Stomach (tissue), 9 donors: ENCODE results near the gene ACACB. TPM values are rescaled to one million over a fixed set of nuclear protein-coding genes. Genes with fewer than 3 reads are reported as not detected.

Experiments used
- DNase-seq, 2 donors: peaks; one replicate each; pipeline versions ENCODE4 v3.0.0 to v3.0.0-alpha.2; 2013 to 2019
- H3K27ac ChIP-seq, 5 donors: fragments of 200-600 bp in 4 of 5; sonication (generic) in 4 of 5; one replicate each; pipeline ENCODE4 v1.5.1; 2013 to 2019; ENCODE audit warnings: mild to moderate bottlenecking in 1 of 5, moderate library complexity in 1 of 5
- H3K27me3 ChIP-seq, 3 donors: fragments of 200-600 bp; sonication (generic); one replicate each; pipeline ENCODE4 v1.5.1; 2017 to 2019; ENCODE audit warnings: mixed run types in 1 of 3
- H3K36me3 ChIP-seq, 4 donors: fragments of 200-600 bp; sonication (generic); 1 replicate in 3 of 4; 2 replicates in 1 of 4; pipeline ENCODE4 v1.5.1; 2016 to 2019
- H3K4me1 ChIP-seq, 4 donors: fragments of 200-600 bp; sonication (generic); one replicate each; pipeline ENCODE4 v1.5.1; 2016 to 2019
- H3K4me3 ChIP-seq, 4 donors: fragments of 200-600 bp; sonication (generic) in 3 of 4; one replicate each; pipeline ENCODE4 v1.5.1; 2016 to 2019; ENCODE audit warnings: mild to moderate bottlenecking in 1 of 4
- H3K9me3 ChIP-seq, 4 donors: fragments of 200-600 bp; sonication (generic); one replicate each; pipeline ENCODE4 v1.5.1; 2016 to 2019
- CTCF ChIP-seq, 7 experiments: fragments of 450-650 bp in 4 of 7; fragments of 200-600 bp in 3 of 7; sonication (generic) in 3 of 7; IDR thresholded peaks; one replicate each; pipeline ENCODE4 v1.5.1; 2016 to 2019; ENCODE audit warnings: antibody characterized with exemption in 7 of 7, control low read depth in 2 of 7, mild to moderate bottlenecking in 1 of 7
- EP300 ChIP-seq: sonication (generic); formaldehyde crosslinking; IDR thresholded peaks from one replicate; pipeline ENCODE4 v1.6.1; 2017; ENCODE audit warnings: antibody characterized with exemption
- POLR2A ChIP-seq, 4 donors: fragments of 450-650 bp; IDR thresholded peaks; one replicate each; pipeline ENCODE4 v1.6.1; 2016; ENCODE audit warnings: antibody characterized with exemption in 4 of 4, control low read depth in 2 of 4, mild to moderate bottlenecking in 1 of 4, moderate library complexity in 1 of 4
- POLR2AphosphoS5 ChIP-seq, 3 donors: sonication (generic); formaldehyde crosslinking; IDR thresholded peaks; one replicate each; pipeline ENCODE4 v1.6.1; 2016; ENCODE audit warnings: antibody characterized with exemption in 3 of 3
- WGBS, 5 donors: extraction: QIAGEN DNeasy Blood & Tissue Kit in 3 of 5; methylation state at CpG; one replicate each; pipeline versions ENCODE4 v1.1.5 to v1.1.7; 2013 to 2018; 5-methylcytosine and 5-hydroxymethylcytosine counted together
- intact Hi-C: fragments of 100-400 bp; cut with DNase I; formaldehyde crosslinking; loops from one replicate; pipeline ENCODE4 v1.15.1; 2023; ENCODE audit warnings: low total_unique reads
- polyA plus RNA-seq, 3 donors: library from polyadenylated mRNA; stranded (reverse); fragments of 200-250 nt; gene quantifications; one replicate each; pipeline ENCODE4 v1.2.3, GENCODE V29; 2013
- total RNA-seq, 5 donors: library from RNA; depleted of rRNA; stranded (reverse); fragments of >200 nt; gene quantifications; one replicate each; pipeline versions ENCODE4 v1.1.0 to v1.2.3, GENCODE V29; 2014 to 2016
- donor health status: healthy with polysubstance abuse.
- donor health status: Bipolar disorder and iron deficiency.
- donor health status: healthy.

Gene ACACB
- total and polyA plus RNA-seq, 8 donors, result 6.1 to 2,520 (median 50.2) TPM

DNA sequence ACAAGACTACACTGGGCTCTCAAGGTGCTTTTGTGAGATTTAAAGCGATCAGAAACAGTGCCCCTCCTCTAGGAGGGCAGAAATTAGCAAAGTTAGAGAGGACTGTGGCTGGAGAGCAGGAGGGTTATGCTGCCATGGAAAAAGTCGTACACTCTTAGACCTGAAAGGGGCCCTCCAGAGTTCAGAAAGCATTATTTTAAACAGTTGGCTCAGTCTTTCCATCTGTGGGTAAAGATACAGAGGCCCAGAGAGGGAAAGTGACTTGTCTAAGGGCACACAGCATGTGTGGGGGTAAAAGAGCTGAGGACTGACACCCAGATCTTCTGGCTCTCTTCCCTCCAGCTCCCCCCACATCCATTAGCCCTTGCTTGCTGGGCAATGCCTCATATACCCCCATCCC is 145.6 kb downstream of the ACACB start:
- Histone ChIP-seq H3K4me3 (no peak overlapping the region), H3K36me3 (peaks cover 69 to 100% (median 99%) of the 10 kb centered on the region in 4 donors)
- 87 to 95% (median 93%) methylated on average over 2 of the region's 2 CpGs for WGBS, 5 donors

GRCh38 chr12:109263439-109263838 is 147.1 kb downstream of the ACACB start:
- Histone ChIP-seq H3K36me3 (peaks cover 66 to 100% (median 100%) of the 10 kb centered on the region in 4 donors), H3K27me3 (no peaks in the 10 kb centered on the region), H3K4me3 (no peak overlapping the region), H3K9me3 (peaks cover 0 to 5% (median 2%) of the 10 kb centered on the region in 4 donors), H3K27ac (no peak overlapping the region), H3K4me1 (no peaks in the 10 kb centered on the region)
- TF ChIP-seq CTCF (IDR thresholded peaks at IDR 0.05) (no peak), EP300 (no peak), POLR2A (IDR thresholded peaks at IDR 0.05) (no peak), POLR2AphosphoS5 (IDR thresholded peaks at IDR 0.05) (no peak)
- intact Hi-C loops, result no loop called here
- DNase-seq, result no peak
- 94 to 98% (median 96%) methylated on average over 3 of the region's 3 CpGs for WGBS, 5 donors

More for the DNA sequence above, 145.6 kb downstream of the ACACB start:
- Histone ChIP-seq H3K27me3 (no peaks in the 10 kb centered on the region), H3K4me1 (no peaks in the 10 kb centered on the region), H3K9me3 (peaks cover 0 to 5% (median 2%) of the 10 kb centered on the region in 4 donors), H3K27ac (no peak overlapping the region)
- TF ChIP-seq POLR2A (IDR thresholded peaks at IDR 0.05), result no peak
- TF ChIP-seq EP300, result no peak
- no peak for TF ChIP-seq CTCF (IDR thresholded peaks at IDR 0.05)
- no peak for TF ChIP-seq POLR2AphosphoS5 (IDR thresholded peaks at IDR 0.05)
- intact Hi-C loops, result no loop called here
- no peak for DNase-seq

GRCh38 chr12:109264095-109264942 is 147.9 kb downstream of the ACACB start:
- TF ChIP-seq POLR2AphosphoS5 (IDR thresholded peaks at IDR 0.05) (peak in 1 of 3 donors; percentile 36), CTCF (IDR thresholded peaks at IDR 0.05) (peak in 5 of 7 experiments; percentile 74 to 88 (median 79)), POLR2A (IDR thresholded peaks at IDR 0.05) (no peak)
- peaks cover 59 to 100% (median 97%) of the 10 kb centered on the region in 4 donors for H3K36me3 ChIP-seq
- H3K27me3 ChIP-seq, result no peaks in the 10 kb centered on the region
- peaks cover 0 to 5% (median 2%) of the 10 kb centered on the region in 4 donors for H3K9me3 ChIP-seq
- intact Hi-C loops, result no loop called here
- peak; percentile 82 to 91 for DNase-seq
- H3K4me1 ChIP-seq, result no peaks in the 10 kb centered on the region
- WGBS, 5 donors, result 45 to 55% (median 50%) methylated on average over 17 to 23 of the region's 23 CpGs
- H3K4me3 ChIP-seq, result no peak overlapping the region
- peak overlapping the region in 1 of 5 donors; percentile 23 for H3K27ac ChIP-seq

- H3K27me3 ChIP-seq, result no peaks in the 10 kb centered on the region
- H3K36me3 ChIP-seq, result peaks cover 52 to 98% (median 90%) of the 10 kb centered on the region in 4 donors
- H3K27ac ChIP-seq, result peak overlapping the region in 1 of 5 donors; percentile 23
- H3K4me1 ChIP-seq, result no peaks in the 10 kb centered on the region
- no peak for DNase-seq
- intact Hi-C loops, result loop anchor here (5.0 kb wide), 1 partner anchor 122 kb away; no protein-coding TSS in a partner anchor
- 90 to 97% (median 94%) methylated on average over 16 to 27 of the region's 27 CpGs for WGBS, 5 donors
- H3K4me3 ChIP-seq, result no peak overlapping the region
- no peak for TF ChIP-seq CTCF (IDR thresholded peaks at IDR 0.05)
- peaks cover 0 to 5% (median 2%) of the 10 kb centered on the region in 4 donors for H3K9me3 ChIP-seq
Measured at GRCh38 chr12:109264943-109265650, 148.7 kb downstream of the ACACB start.
